ENCODE measurements around the gene PRKACG.

Gene PRKACG

DNA sequence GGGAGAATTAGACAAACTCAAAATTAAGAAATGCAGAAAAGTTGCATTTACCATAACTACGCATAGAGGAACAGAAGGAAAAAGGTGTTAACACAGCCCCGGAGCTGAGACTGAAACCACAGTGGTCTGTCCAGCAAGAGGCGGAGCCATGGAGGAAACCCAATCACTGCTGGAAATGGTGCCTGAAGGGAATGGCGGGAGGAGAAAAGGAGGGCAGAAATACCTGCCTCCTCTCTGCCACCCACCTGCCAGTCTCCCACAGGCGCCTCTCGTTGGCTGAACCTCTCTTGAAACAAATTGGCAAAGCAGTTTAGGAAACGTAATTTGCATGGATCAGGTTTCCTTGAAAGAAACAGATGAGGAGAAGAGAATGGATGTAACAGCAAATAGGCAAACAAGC, 9.7 kb upstream of the PRKACG start:
- Histone ChIP-seq H3K27ac (no peak overlapping the region), H3K36me3 (no peaks in the 10 kb centered on the region), H3K4me3 (no peak overlapping the region), H3K9me3 (no peaks in the 10 kb centered on the region), H3K4me1 (no peaks in the 10 kb centered on the region), H3K27me3 (no peaks in the 10 kb centered on the region)
- intact Hi-C loops (cut with DNase I; ENCODE audit: low total_unique reads): loop anchor here (10.0 kb wide), 1 partner anchor 439 kb away; no protein-coding TSS in a partner anchor
- TF ChIP-seq, protein P1, sequence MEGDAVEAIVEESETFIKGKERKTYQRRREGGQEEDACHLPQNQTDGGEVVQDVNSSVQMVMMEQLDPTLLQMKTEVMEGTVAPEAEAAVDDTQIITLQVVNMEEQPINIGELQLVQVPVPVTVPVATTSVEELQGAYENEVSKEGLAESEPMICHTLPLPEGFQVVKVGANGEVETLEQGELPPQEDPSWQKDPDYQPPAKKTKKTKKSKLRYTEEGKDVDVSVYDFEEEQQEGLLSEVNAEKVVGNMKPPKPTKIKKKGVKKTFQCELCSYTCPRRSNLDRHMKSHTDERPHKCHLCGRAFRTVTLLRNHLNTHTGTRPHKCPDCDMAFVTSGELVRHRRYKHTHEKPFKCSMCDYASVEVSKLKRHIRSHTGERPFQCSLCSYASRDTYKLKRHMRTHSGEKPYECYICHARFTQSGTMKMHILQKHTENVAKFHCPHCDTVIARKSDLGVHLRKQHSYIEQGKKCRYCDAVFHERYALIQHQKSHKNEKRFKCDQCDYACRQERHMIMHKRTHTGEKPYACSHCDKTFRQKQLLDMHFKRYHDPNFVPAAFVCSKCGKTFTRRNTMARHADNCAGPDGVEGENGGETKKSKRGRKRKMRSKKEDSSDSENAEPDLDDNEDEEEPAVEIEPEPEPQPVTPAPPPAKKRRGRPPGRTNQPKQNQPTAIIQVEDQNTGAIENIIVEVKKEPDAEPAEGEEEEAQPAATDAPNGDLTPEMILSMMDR (IDR thresholded peaks at IDR 0.05): no peak
- no peak for DNase-seq

DNA sequence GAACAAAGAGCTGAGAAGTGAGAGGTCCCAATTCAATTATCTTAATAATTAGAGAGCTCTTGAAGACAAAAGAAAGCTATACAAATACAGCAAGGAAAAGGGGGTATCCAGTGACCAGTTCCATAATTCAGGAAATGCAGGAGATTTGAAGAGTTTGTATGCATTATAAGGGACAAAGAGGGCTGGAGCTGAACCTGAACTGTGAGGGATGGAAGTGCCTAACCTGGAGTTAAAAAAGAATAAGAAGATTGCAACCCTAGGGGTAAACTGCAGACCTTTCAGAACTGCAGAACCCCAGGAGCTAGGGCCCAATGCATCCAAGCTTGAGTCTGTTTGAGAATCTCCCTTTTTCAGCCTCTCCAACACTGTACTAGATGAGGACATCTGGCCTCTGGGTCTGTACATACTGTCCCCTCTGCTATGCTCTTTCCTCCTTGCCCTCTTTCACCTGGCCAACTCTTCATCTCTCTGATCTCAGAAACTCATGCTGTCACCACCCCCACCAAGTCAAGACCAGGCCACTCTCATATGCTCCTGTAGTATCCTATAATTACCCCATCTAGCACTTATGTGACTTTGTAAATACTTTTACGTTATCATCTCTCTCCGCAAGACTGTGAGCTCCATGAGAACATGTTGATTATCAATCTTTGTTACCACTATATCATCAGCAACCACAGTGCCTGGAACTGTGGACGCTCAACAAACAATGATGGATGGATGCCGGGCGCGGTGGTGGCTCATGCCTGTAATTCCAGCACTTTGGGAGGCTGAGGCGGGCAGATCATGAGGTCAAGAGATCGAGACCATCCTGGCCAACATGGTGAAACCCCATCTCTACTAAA, 6.6 kb upstream of the PRKACG start:
- DNase-seq: no peak
- TF ChIP-seq, protein P1 (IDR thresholded peaks at IDR 0.05): no peak
- Histone ChIP-seq H3K4me3 (no peak overlapping the region), H3K36me3 (no peaks in the 10 kb centered on the region), H3K4me1 (peaks cover 0 to 10% (median 2%) of the 10 kb centered on the region in 4 donors), H3K9me3 (no peaks in the 10 kb centered on the region), H3K27me3 (no peaks in the 10 kb centered on the region), H3K27ac (no peak overlapping the region)
- intact Hi-C loops (cut with DNase I; ENCODE audit: low total_unique reads): loop anchor here (10.0 kb wide), 1 partner anchor 436 kb away; no protein-coding TSS in a partner anchor

DNA sequence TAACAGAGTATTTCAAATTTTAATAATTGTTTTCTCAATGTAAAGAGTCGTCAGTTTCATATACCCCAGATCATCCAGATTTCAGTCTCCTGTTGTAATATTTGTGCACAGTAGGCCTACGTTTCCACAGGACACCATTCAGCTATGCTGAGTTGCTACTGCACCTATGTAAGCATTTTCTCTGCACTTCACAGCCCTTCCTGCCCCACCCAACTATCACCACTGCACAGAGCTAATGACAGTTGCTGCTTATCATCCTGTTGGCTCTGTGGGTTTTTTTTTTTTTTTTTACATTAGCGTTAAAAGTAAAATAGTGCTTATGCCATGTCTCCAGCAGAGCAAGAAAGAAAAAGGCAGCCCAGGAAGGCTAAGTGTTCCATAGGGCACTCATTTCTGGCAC, 5.9 kb upstream of the PRKACG start:
- no peak for DNase-seq
- no peaks in the 10 kb centered on the region for H3K9me3 ChIP-seq
- TF ChIP-seq, protein P1 (IDR thresholded peaks at IDR 0.05): no peak
- no peak overlapping the region for H3K4me3 ChIP-seq
- no peaks in the 10 kb centered on the region for H3K36me3 ChIP-seq
- intact Hi-C loops (cut with DNase I; ENCODE audit: low total_unique reads): loop anchor here (10.0 kb wide), 1 partner anchor 435 kb away; no protein-coding TSS in a partner anchor
- no peaks in the 10 kb centered on the region for H3K27me3 ChIP-seq
- H3K4me1 ChIP-seq: peaks cover 0 to 10% (median 2%) of the 10 kb centered on the region in 4 donors
- H3K27ac ChIP-seq: no peak overlapping the region

DNA sequence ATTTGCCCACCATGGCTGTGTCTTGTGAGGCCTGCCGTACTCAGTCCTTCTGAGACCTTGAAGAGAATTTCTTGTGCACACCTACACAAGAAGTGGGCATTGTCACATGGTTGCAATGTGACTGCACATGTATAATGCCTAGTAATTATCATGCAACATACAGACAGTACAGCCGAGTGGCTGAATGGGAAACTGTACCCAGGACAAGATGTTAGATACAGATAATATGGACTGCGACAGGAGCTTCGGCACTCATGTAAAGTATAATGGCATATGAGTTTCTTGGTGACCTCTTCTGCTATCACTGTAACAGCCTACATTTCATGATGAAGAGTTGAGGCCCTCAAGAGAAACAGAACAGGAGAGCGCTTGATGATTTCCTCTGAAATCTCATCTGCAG, 4.8 kb upstream of the PRKACG start:
- Histone ChIP-seq H3K27ac (no peak overlapping the region), H3K4me3 (no peak overlapping the region), H3K27me3 (no peaks in the 10 kb centered on the region), H3K4me1 (peaks cover 0 to 10% (median 2%) of the 10 kb centered on the region in 4 donors), H3K36me3 (no peaks in the 10 kb centered on the region), H3K9me3 (no peaks in the 10 kb centered on the region)
- TF ChIP-seq, protein P1 (IDR thresholded peaks at IDR 0.05): no peak
- intact Hi-C loops (cut with DNase I; ENCODE audit: low total_unique reads): no loop called here
- DNase-seq: no peak

DNA sequence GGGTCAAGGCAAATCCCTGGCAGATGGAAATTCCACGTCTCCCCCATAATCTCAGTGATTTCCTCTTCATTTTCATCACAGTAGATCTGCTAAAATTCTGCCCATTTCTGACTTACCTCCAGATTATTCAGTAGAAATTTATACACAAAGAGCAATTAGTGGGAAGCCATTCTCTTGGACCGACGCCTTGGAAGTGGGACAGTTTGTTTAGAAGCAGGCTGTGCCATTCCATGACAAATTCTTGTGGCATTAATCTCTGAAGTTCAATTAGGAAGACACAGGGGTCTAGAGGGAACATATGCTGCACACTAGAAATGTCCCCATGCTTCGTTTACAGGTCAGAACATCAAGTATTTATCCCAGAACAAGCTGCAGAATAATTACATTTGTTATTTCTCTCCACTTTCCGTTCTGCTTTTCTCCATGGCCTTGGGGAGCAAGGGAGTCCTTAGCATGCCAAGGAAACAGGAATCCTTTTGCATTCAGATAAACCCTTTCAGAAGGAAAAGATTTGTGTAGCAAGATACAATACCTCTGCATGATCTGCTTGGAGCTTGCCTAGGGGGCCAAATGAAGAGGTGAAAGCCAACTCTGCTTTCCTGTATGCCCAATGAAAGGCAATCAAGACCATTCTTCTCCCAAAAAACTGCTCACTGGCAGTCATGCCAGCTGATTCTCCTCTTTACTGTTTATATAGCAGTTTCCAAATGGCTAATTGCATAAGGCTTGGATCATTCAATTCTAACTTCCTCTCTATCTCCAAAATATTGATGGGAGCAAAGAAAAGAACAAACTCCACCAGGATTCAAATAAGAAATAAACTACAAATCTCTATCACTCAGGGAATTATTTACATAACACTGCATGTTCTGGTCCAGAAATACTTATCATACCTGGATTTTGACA, 2.5 kb upstream of the PRKACG start:
- no peak for DNase-seq

More for the DNA sequence above, 2.5 kb upstream of the PRKACG start:
- TF ChIP-seq, protein P1 (IDR thresholded peaks at IDR 0.05): no peak
- H3K27ac ChIP-seq: no peak overlapping the region
- intact Hi-C loops (cut with DNase I; ENCODE audit: low total_unique reads): no loop called here
- peaks cover 0 to 3% of the 10 kb centered on the region in 2 donors for H3K27me3 ChIP-seq
- H3K4me3 ChIP-seq: no peak overlapping the region
- no peaks in the 10 kb centered on the region for H3K9me3 ChIP-seq
- H3K4me1 ChIP-seq: peaks cover 0 to 10% (median 2%) of the 10 kb centered on the region in 4 donors
- no peaks in the 10 kb centered on the region for H3K36me3 ChIP-seq
